ENCODE data around the gene FHOD3.
"Not testable (repeated sequence)": the region's sequence is repeated elsewhere in the genome, so short reads cannot be mapped to it uniquely, and the experiment has no call there.

Gene FHOD3

GRCh38 chr18:36551274-36551673 is 253.8 kb downstream of the FHOD3 start:
- DNase-seq (ENCODE audit: low read depth): not testable (repeated sequence)

- DNase-seq (ENCODE audit: low read depth): no peak
These were observed 260.7 kb downstream of the FHOD3 start for GRCh38 chr18:36558234-36558633.

- no peak for DNase-seq (ENCODE audit: low read depth)
These were observed 261.8 kb downstream of the FHOD3 start for GRCh38 chr18:36559149-36559857.

- DNase-seq (ENCODE audit: low read depth): no peak
These were observed 262.7 kb downstream of the FHOD3 start for GRCh38 chr18:36560187-36560586.

GRCh38 chr18:36561046-36561445 is 263.5 kb downstream of the FHOD3 start:
- DNase-seq (ENCODE audit: low read depth): no peak

- DNase-seq (ENCODE audit: low read depth): no peak
These were observed 267.3 kb downstream of the FHOD3 start for GRCh38 chr18:36564841-36565240.

- DNase-seq (ENCODE audit: low read depth): no peak
These were observed 270.3 kb downstream of the FHOD3 start for GRCh38 chr18:36567800-36568199.

- DNase-seq (ENCODE audit: low read depth): no peak
These were observed 271.0 kb downstream of the FHOD3 start for GRCh38 chr18:36568487-36568886.

- DNase-seq (ENCODE audit: low read depth): peak; percentile 45
These were observed 274.8 kb downstream of the FHOD3 start for GRCh38 chr18:36572135-36572856.

- no peak for DNase-seq (ENCODE audit: low read depth)
These were observed 278.8 kb downstream of the FHOD3 start for GRCh38 chr18:36576339-36576738.

- DNase-seq (ENCODE audit: low read depth): peak; percentile 60
These were observed 281.6 kb downstream of the FHOD3 start for GRCh38 chr18:36578871-36579710.

- peak; percentile 58 for DNase-seq (ENCODE audit: low read depth)
These were observed 282.8 kb downstream of the FHOD3 start for GRCh38 chr18:36580266-36580665.

GRCh38 chr18:36580874-36581750 is 283.6 kb downstream of the FHOD3 start:
- peak; percentile 86 for DNase-seq (ENCODE audit: low read depth)

- no peak for DNase-seq (ENCODE audit: low read depth)
These were observed 285.7 kb downstream of the FHOD3 start for GRCh38 chr18:36582988-36583745.

- no peak for DNase-seq (ENCODE audit: low read depth)
These were observed 292.5 kb downstream of the FHOD3 start for GRCh38 chr18:36589857-36590543.

GRCh38 chr18:36590621-36591580 is 293.4 kb downstream of the FHOD3 start:
- DNase-seq (ENCODE audit: low read depth): no peak

- DNase-seq (ENCODE audit: low read depth): no peak
These were observed 294.8 kb downstream of the FHOD3 start for GRCh38 chr18:36592282-36592681.

GRCh38 chr18:36593001-36593400 is 295.5 kb downstream of the FHOD3 start:
- peak; percentile 35 for DNase-seq (ENCODE audit: low read depth)

- no peak for DNase-seq (ENCODE audit: low read depth)
These were observed 296.1 kb downstream of the FHOD3 start for GRCh38 chr18:36593641-36594040.
